Loucy (cell line): ENCODE data around the gene GYG2.
"Not testable (repeated sequence)": the region's sequence is repeated elsewhere in the genome, so short reads cannot be mapped to it uniquely, and the experiment has no call there.

Source experiments
- H2AFZ ChIP-seq: fragments of 200-600 bp; sonication (generic); 2 replicates; pipeline ENCODE4 v1.6.0; 2016; ENCODE audit warnings: antibody characterized with exemption, mild to moderate bottlenecking, low read length, moderate library complexity
- H3F3A ChIP-seq: fragments of 200-600 bp; 2 replicates; pipeline ENCODE4 v1.6.0; 2016; ENCODE audit warnings: antibody characterized with exemption, low read depth, mild to moderate bottlenecking
- H3K27me3 ChIP-seq: fragments of 200-600 bp; sonication (generic); 2 replicates; pipeline ENCODE4 v1.6.1; 2014; ENCODE audit warnings: low read length, mild to moderate bottlenecking; ENCODE audit not compliant: insufficient read depth, poor library complexity, severe bottlenecking
- H3K36me3 ChIP-seq: fragments of 200-600 bp; sonication (generic); 2 replicates; pipeline ENCODE4 v1.6.1; 2016; ENCODE audit warnings: low read length; ENCODE audit not compliant: insufficient read depth
- H3K4me1 ChIP-seq: fragments of 200-600 bp; sonication (generic); 2 replicates; pipeline ENCODE4 v1.5.1; 2014; ENCODE audit warnings: low read length, mild to moderate bottlenecking; ENCODE audit not compliant: insufficient read depth, poor library complexity, severe bottlenecking
- H3K4me2 ChIP-seq: fragments of 200-600 bp; sonication (generic); 2 replicates; pipeline ENCODE4 v1.6.0; 2014; ENCODE audit warnings: antibody characterized with exemption, low read length, low read depth, mild to moderate bottlenecking; ENCODE audit not compliant: poor library complexity, severe bottlenecking
- H3K4me3 ChIP-seq: fragments of 200-600 bp; sonication (generic); 2 replicates; pipeline ENCODE4 v1.5.1; 2014; ENCODE audit warnings: low read length, mild to moderate bottlenecking, mixed read lengths; ENCODE audit not compliant: poor library complexity, severe bottlenecking
- H3K79me2 ChIP-seq: fragments of 200-600 bp; sonication (generic); 2 replicates; pipeline ENCODE4 v1.6.1; 2014; ENCODE audit warnings: low read length; ENCODE audit not compliant: insufficient read depth
- H3K9ac ChIP-seq: fragments of 200-600 bp; sonication (generic); 2 replicates; pipeline ENCODE4 v1.6.0; 2014; ENCODE audit warnings: mild to moderate bottlenecking, low read depth, low read length, moderate library complexity; ENCODE audit not compliant: poor library complexity, severe bottlenecking
- H3K9me2 ChIP-seq: fragments of 200-600 bp; sonication (generic); replicated peaks from 2 replicates; pipeline ENCODE4 v1.6.1; 2016; ENCODE audit warnings: low read depth, low read length, mixed read lengths
- H3K9me3 ChIP-seq: fragments of 200-600 bp; sonication (generic); 2 replicates; pipeline ENCODE4 v1.6.1; 2014; ENCODE audit warnings: mild to moderate bottlenecking, antibody characterized with exemption, low read length, low read depth; ENCODE audit not compliant: insufficient read depth
- H4K20me1 ChIP-seq: fragments of 200-600 bp; sonication (generic); 2 replicates; pipeline ENCODE4 v1.6.0; 2014; ENCODE audit warnings: antibody characterized with exemption, low read length, mild to moderate bottlenecking; ENCODE audit not compliant: insufficient read depth, poor library complexity, severe bottlenecking
- EZH2phosphoT487 ChIP-seq: fragments of 200-600 bp; IDR thresholded peaks from 2 replicates; pipeline ENCODE4 v1.6.1; 2018; ENCODE audit warnings: antibody characterized with exemption, mild to moderate bottlenecking, moderate library complexity, borderline replicate concordance
- TF ChIP-seq, protein P1 (sequence below): fragments of 200-600 bp; sonication (generic); conservative IDR thresholded peaks from 2 replicates; pipeline ENCODE4 v1.5.1; 2014; ENCODE audit warnings: mild to moderate bottlenecking, antibody characterized with exemption, low read length

Gene GYG2

GRCh38 chrX:2828344-2828958 is at the start of gene GYG2:
GYG2 (plus strand) TSS chrX:2828930; CDS start chrX:2830189, 1,259 bp downstream.
- no peak for TF ChIP-seq EZH2phosphoT487
- TF ChIP-seq, protein P1, sequence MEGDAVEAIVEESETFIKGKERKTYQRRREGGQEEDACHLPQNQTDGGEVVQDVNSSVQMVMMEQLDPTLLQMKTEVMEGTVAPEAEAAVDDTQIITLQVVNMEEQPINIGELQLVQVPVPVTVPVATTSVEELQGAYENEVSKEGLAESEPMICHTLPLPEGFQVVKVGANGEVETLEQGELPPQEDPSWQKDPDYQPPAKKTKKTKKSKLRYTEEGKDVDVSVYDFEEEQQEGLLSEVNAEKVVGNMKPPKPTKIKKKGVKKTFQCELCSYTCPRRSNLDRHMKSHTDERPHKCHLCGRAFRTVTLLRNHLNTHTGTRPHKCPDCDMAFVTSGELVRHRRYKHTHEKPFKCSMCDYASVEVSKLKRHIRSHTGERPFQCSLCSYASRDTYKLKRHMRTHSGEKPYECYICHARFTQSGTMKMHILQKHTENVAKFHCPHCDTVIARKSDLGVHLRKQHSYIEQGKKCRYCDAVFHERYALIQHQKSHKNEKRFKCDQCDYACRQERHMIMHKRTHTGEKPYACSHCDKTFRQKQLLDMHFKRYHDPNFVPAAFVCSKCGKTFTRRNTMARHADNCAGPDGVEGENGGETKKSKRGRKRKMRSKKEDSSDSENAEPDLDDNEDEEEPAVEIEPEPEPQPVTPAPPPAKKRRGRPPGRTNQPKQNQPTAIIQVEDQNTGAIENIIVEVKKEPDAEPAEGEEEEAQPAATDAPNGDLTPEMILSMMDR, result no peak
- H3K9ac ChIP-seq, result no peak within 1 kb of the TSS
- no peak within 1 kb of the TSS for H3K4me3 ChIP-seq
- H3F3A ChIP-seq, result no peaks in the 10 kb centered on the region
- no peaks in the 10 kb centered on the region for H3K27me3 ChIP-seq
- H2AFZ ChIP-seq, result no peak within 1 kb of the TSS
- H3K79me2 ChIP-seq, result no peaks in the 10 kb centered on the region
- no peaks in the 10 kb centered on the region for H4K20me1 ChIP-seq
- H3K36me3 ChIP-seq, result no peaks in the 10 kb centered on the region
- H3K9me3 ChIP-seq, result no peaks in the 10 kb centered on the region
- H3K4me1 ChIP-seq, result no peaks in the 10 kb centered on the region
- H3K4me2 ChIP-seq, result no peak within 1 kb of the TSS
- no peaks in the 10 kb centered on the region for H3K9me2 ChIP-seq

GRCh38 chrX:2780472-2781225 is 48.1 kb upstream of the GYG2 start:
- not testable (repeated sequence) for H3K4me2 ChIP-seq, H3K9me2 ChIP-seq, H3K9me3 ChIP-seq, H3K4me1 ChIP-seq, H4K20me1 ChIP-seq, H3K79me2 ChIP-seq, H2AFZ ChIP-seq, H3K4me3 ChIP-seq, H3K27me3 ChIP-seq, H3K9ac ChIP-seq, H3F3A ChIP-seq, H3K36me3 ChIP-seq

DNA sequence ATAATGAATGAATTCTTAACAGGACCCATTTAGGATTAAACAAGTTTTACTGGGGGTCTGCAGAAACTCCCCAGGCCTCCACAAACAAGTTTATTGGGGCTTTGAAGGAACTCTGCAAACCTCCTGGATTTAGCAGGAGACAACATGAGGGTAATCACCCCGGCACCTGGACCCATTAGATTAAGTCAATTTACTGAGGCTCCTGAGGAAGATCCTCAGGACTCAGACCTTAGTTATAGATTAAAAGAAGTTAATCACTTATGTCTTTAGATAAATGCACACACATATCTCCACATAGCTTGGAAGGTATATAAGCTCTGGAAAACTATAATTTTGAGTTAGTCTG is 47.5 kb upstream of the GYG2 start:
- Histone ChIP-seq H3K9ac (no peak overlapping the region), H3K4me2 (no peak overlapping the region), H3K27me3 (no peaks in the 10 kb centered on the region)

More for the DNA sequence above, 47.5 kb upstream of the GYG2 start:
- H3K4me1 ChIP-seq, result no peaks in the 10 kb centered on the region
- H3K36me3 ChIP-seq, result no peaks in the 10 kb centered on the region
- H3K4me3 ChIP-seq, result no peak overlapping the region
- no peaks in the 10 kb centered on the region for H3F3A ChIP-seq
- no peaks in the 10 kb centered on the region for H3K9me3 ChIP-seq
- H2AFZ ChIP-seq, result no peak overlapping the region
- no peaks in the 10 kb centered on the region for H3K9me2 ChIP-seq
- no peaks in the 10 kb centered on the region for H3K79me2 ChIP-seq
- TF ChIP-seq, protein P1, result no peak
- TF ChIP-seq EZH2phosphoT487, result no peak
- no peaks in the 10 kb centered on the region for H4K20me1 ChIP-seq
